ENCODE data around the gene CRAMP1. TPM values are rescaled to one million over a fixed set of nuclear protein-coding genes. Genes with fewer than 3 reads are reported as not detected.

The CRAMP1 gene
- total RNA-seq, 1 experiment from 2014 or later: 28.8 TPM

GRCh38 chr16:1676661-1677060, 64.5 kb downstream of the CRAMP1 start:
- Histone ChIP-seq H3K27me3 (ENCODE audit: control insufficient read depth, insufficient read depth, low read length) (no peaks in the 10 kb centered on the region), H3K9me3 (ENCODE audit: control insufficient read depth, insufficient read depth, low read depth, low read length) (no peaks in the 10 kb centered on the region), H3K4me1 (ENCODE audit: control insufficient read depth, insufficient read depth, low read length) (peaks cover 18% of the 10 kb centered on the region), H3K4me3 (ENCODE audit: low read depth in 2 of 2, low read length in 2 of 2) (no peak overlapping the region), H3K36me3 (ENCODE audit: control insufficient read depth, insufficient read depth, low read length) (peaks cover 7% of the 10 kb centered on the region), H3K27ac (ENCODE audit: low read length) (no peak overlapping the region)
- no TSS peak for BruUV-seq (replicated peaks)
- in situ Hi-C loops (cut with HindIII; ENCODE audit: low pct_unique_long_range_greater_than_20kb, low sequenced_read_pairs) (no loop called here), intact Hi-C loops (cut with micrococcal nuclease; ENCODE audit: unreplicated experiment) (no loop called here)
- POLR2A ChIA-PET: interaction anchor here (0.7 kb wide), 1 partner anchor 224 kb away, joined by 3 read pairs; no protein-coding TSS in a partner anchor
- ATAC-seq: no peak
- CTCF ChIA-PET: no interaction called here
- DNase-seq (ENCODE audit: low read depth, low spot score): no peak
- no peak for TF ChIP-seq TCF7L2 (IDR thresholded peaks at IDR 0.05; ENCODE audit: low read depth, low read length)
- no peak for TF ChIP-seq SIN3A (IDR thresholded peaks at IDR 0.05; ENCODE audit: borderline replicate concordance, insufficient read depth, low read depth, low read length)
- TF ChIP-seq, protein P1, sequence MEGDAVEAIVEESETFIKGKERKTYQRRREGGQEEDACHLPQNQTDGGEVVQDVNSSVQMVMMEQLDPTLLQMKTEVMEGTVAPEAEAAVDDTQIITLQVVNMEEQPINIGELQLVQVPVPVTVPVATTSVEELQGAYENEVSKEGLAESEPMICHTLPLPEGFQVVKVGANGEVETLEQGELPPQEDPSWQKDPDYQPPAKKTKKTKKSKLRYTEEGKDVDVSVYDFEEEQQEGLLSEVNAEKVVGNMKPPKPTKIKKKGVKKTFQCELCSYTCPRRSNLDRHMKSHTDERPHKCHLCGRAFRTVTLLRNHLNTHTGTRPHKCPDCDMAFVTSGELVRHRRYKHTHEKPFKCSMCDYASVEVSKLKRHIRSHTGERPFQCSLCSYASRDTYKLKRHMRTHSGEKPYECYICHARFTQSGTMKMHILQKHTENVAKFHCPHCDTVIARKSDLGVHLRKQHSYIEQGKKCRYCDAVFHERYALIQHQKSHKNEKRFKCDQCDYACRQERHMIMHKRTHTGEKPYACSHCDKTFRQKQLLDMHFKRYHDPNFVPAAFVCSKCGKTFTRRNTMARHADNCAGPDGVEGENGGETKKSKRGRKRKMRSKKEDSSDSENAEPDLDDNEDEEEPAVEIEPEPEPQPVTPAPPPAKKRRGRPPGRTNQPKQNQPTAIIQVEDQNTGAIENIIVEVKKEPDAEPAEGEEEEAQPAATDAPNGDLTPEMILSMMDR (IDR thresholded peaks at IDR 0.05): no peak
- TF ChIP-seq, protein P2, sequence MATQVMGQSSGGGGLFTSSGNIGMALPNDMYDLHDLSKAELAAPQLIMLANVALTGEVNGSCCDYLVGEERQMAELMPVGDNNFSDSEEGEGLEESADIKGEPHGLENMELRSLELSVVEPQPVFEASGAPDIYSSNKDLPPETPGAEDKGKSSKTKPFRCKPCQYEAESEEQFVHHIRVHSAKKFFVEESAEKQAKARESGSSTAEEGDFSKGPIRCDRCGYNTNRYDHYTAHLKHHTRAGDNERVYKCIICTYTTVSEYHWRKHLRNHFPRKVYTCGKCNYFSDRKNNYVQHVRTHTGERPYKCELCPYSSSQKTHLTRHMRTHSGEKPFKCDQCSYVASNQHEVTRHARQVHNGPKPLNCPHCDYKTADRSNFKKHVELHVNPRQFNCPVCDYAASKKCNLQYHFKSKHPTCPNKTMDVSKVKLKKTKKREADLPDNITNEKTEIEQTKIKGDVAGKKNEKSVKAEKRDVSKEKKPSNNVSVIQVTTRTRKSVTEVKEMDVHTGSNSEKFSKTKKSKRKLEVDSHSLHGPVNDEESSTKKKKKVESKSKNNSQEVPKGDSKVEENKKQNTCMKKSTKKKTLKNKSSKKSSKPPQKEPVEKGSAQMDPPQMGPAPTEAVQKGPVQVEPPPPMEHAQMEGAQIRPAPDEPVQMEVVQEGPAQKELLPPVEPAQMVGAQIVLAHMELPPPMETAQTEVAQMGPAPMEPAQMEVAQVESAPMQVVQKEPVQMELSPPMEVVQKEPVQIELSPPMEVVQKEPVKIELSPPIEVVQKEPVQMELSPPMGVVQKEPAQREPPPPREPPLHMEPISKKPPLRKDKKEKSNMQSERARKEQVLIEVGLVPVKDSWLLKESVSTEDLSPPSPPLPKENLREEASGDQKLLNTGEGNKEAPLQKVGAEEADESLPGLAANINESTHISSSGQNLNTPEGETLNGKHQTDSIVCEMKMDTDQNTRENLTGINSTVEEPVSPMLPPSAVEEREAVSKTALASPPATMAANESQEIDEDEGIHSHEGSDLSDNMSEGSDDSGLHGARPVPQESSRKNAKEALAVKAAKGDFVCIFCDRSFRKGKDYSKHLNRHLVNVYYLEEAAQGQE (IDR thresholded peaks at IDR 0.05; ENCODE audit: insufficient read depth in 1 of 2, low read depth in 2 of 2, low read length in 1 of 2): no peak
- TF ChIP-seq POLR2AphosphoS5 (IDR thresholded peaks at IDR 0.05; ENCODE audit: low read depth, low read length): no peak

GRCh38 chr16:1677339-1677738, 65.2 kb downstream of the CRAMP1 start:
- no peak for DNase-seq (ENCODE audit: low read depth, low spot score)
- POLR2A ChIA-PET: interaction anchor here (0.7 kb wide), 1 partner anchor 224 kb away, joined by 3 read pairs; no protein-coding TSS in a partner anchor
- Histone ChIP-seq H3K9me3 (ENCODE audit: control insufficient read depth, insufficient read depth, low read depth, low read length) (no peaks in the 10 kb centered on the region), H3K4me3 (ENCODE audit: low read depth in 2 of 2, low read length in 2 of 2) (peak overlapping the region; percentile 49 to 72), H3K27me3 (ENCODE audit: control insufficient read depth, insufficient read depth, low read length) (no peaks in the 10 kb centered on the region), H3K36me3 (ENCODE audit: control insufficient read depth, insufficient read depth, low read length) (peaks cover 2% of the 10 kb centered on the region), H3K27ac (ENCODE audit: low read length) (peak overlapping the region; percentile 73), H3K4me1 (ENCODE audit: control insufficient read depth, insufficient read depth, low read length) (peaks cover 18% of the 10 kb centered on the region)
- in situ Hi-C loops (cut with HindIII; ENCODE audit: low pct_unique_long_range_greater_than_20kb, low sequenced_read_pairs) (no loop called here), intact Hi-C loops (cut with micrococcal nuclease; ENCODE audit: unreplicated experiment) (no loop called here)
- TF ChIP-seq, protein P1 (IDR thresholded peaks at IDR 0.05): no peak
- TF ChIP-seq TCF7L2 (IDR thresholded peaks at IDR 0.05; ENCODE audit: low read depth, low read length): no peak
- TF ChIP-seq, protein P2 (IDR thresholded peaks at IDR 0.05; ENCODE audit: insufficient read depth in 1 of 2, low read depth in 2 of 2, low read length in 1 of 2): no peak
- TF ChIP-seq SIN3A (IDR thresholded peaks at IDR 0.05; ENCODE audit: borderline replicate concordance, insufficient read depth, low read depth, low read length): no peak
- TF ChIP-seq POLR2AphosphoS5 (IDR thresholded peaks at IDR 0.05; ENCODE audit: low read depth, low read length): no peak
- CTCF ChIA-PET: no interaction called here
- ATAC-seq: no peak
- no TSS peak for BruUV-seq (replicated peaks)
